ENCODE results near the gene RFX7. TPM values are rescaled to one million over a fixed set of nuclear protein-coding genes. Genes with fewer than 3 reads are reported as not detected.

Gene RFX7
- total RNA-seq, 1 donor: 7.6 TPM

GRCh38 chr15:56099311-56099710 is 144.4 kb downstream of the RFX7 start:
- Histone ChIP-seq H3K79me2 (ENCODE audit: insufficient read depth, low read length) (peaks cover under 1% of the 10 kb centered on the region), H3K4me2 (ENCODE audit: insufficient read depth, low read length) (no peak overlapping the region), H3K9me3 (ENCODE audit: low read depth, low read length) (no peaks in the 10 kb centered on the region), H3K27ac (ENCODE audit: low read depth, low read length) (no peak overlapping the region), H3K4me1 (ENCODE audit: insufficient read depth, low read length) (no peaks in the 10 kb centered on the region), H4K20me1 (ENCODE audit: insufficient read depth, low read length) (no peaks in the 10 kb centered on the region), H2AFZ (ENCODE audit: low read length) (no peak overlapping the region), H3K27me3 (ENCODE audit: insufficient read depth, low read length) (no peaks in the 10 kb centered on the region), H3K36me3 (ENCODE audit: insufficient read depth, low read length) (peaks cover 33% of the 10 kb centered on the region), H3K4me3 (ENCODE audit: insufficient read depth, low read length) (no peak overlapping the region)
- DNase-seq (ENCODE audit: insufficient read length, low spot score, missing footprints): no peak
- TF ChIP-seq CTCF (IDR thresholded peaks at IDR 0.05; ENCODE audit: extremely low read depth, low read depth, low read length): no peak

GRCh38 chr15:56098195-56098863 is 145.3 kb downstream of the RFX7 start:
- DNase-seq (ENCODE audit: insufficient read length, low spot score, missing footprints): peak; percentile 37
- no peak overlapping the region for H2AFZ ChIP-seq (ENCODE audit: low read length)
- H3K36me3 ChIP-seq (ENCODE audit: insufficient read depth, low read length): peaks cover 43% of the 10 kb centered on the region
- no peaks in the 10 kb centered on the region for H3K79me2 ChIP-seq (ENCODE audit: insufficient read depth, low read length)
- H3K4me1 ChIP-seq (ENCODE audit: insufficient read depth, low read length): no peaks in the 10 kb centered on the region
- no peak overlapping the region for H3K4me3 ChIP-seq (ENCODE audit: insufficient read depth, low read length)
- no peaks in the 10 kb centered on the region for H3K27me3 ChIP-seq (ENCODE audit: insufficient read depth, low read length)
- TF ChIP-seq CTCF (IDR thresholded peaks at IDR 0.05; ENCODE audit: extremely low read depth, low read depth, low read length): peak; percentile 19
- peak overlapping the region; percentile 49 for H3K27ac ChIP-seq (ENCODE audit: low read depth, low read length)
- no peaks in the 10 kb centered on the region for H4K20me1 ChIP-seq (ENCODE audit: insufficient read depth, low read length)
- no peaks in the 10 kb centered on the region for H3K9me3 ChIP-seq (ENCODE audit: low read depth, low read length)
- H3K4me2 ChIP-seq (ENCODE audit: insufficient read depth, low read length): no peak overlapping the region

GRCh38 chr15:56095406-56095805 is 148.3 kb downstream of the RFX7 start:
- H2AFZ ChIP-seq (ENCODE audit: low read length): no peak overlapping the region
- no peaks in the 10 kb centered on the region for H4K20me1 ChIP-seq (ENCODE audit: insufficient read depth, low read length)
- H3K27me3 ChIP-seq (ENCODE audit: insufficient read depth, low read length): no peaks in the 10 kb centered on the region
- H3K4me1 ChIP-seq (ENCODE audit: insufficient read depth, low read length): no peaks in the 10 kb centered on the region
- no peaks in the 10 kb centered on the region for H3K79me2 ChIP-seq (ENCODE audit: insufficient read depth, low read length)
- no peak overlapping the region for H3K27ac ChIP-seq (ENCODE audit: low read depth, low read length)
- peak; percentile 49 for DNase-seq (ENCODE audit: insufficient read length, low spot score, missing footprints)
- no peak overlapping the region for H3K4me2 ChIP-seq (ENCODE audit: insufficient read depth, low read length)
- H3K4me3 ChIP-seq (ENCODE audit: insufficient read depth, low read length): no peak overlapping the region
- TF ChIP-seq CTCF (IDR thresholded peaks at IDR 0.05; ENCODE audit: extremely low read depth, low read depth, low read length): no peak
- H3K36me3 ChIP-seq (ENCODE audit: insufficient read depth, low read length): peaks cover 45% of the 10 kb centered on the region
- H3K9me3 ChIP-seq (ENCODE audit: low read depth, low read length): no peaks in the 10 kb centered on the region

GRCh38 chr15:56094171-56094570 is 149.5 kb downstream of the RFX7 start:
- H3K9me3 ChIP-seq (ENCODE audit: low read depth, low read length): no peaks in the 10 kb centered on the region
- H4K20me1 ChIP-seq (ENCODE audit: insufficient read depth, low read length): no peaks in the 10 kb centered on the region
- H2AFZ ChIP-seq (ENCODE audit: low read length): no peak overlapping the region
- H3K27me3 ChIP-seq (ENCODE audit: insufficient read depth, low read length): no peaks in the 10 kb centered on the region
- no peak overlapping the region for H3K4me2 ChIP-seq (ENCODE audit: insufficient read depth, low read length)
- H3K4me1 ChIP-seq (ENCODE audit: insufficient read depth, low read length): no peaks in the 10 kb centered on the region
- no peak overlapping the region for H3K27ac ChIP-seq (ENCODE audit: low read depth, low read length)
- H3K4me3 ChIP-seq (ENCODE audit: insufficient read depth, low read length): no peak overlapping the region
- DNase-seq (ENCODE audit: insufficient read length, low spot score, missing footprints): peak; percentile 34
- no peak for TF ChIP-seq CTCF (IDR thresholded peaks at IDR 0.05; ENCODE audit: extremely low read depth, low read depth, low read length)
- H3K79me2 ChIP-seq (ENCODE audit: insufficient read depth, low read length): no peaks in the 10 kb centered on the region
- peaks cover 45% of the 10 kb centered on the region for H3K36me3 ChIP-seq (ENCODE audit: insufficient read depth, low read length)
